Measurements from ENCODE around the gene HSPG2.

HSPG2 gene

GRCh38 chr1:21900766-21901472 lies 36.2 kb downstream of the HSPG2 start:
- no peak for TF ChIP-seq EZH2phosphoT487 (conservative IDR thresholded peaks at IDR 0.05; ENCODE audit: low read length)
- no peak for TF ChIP-seq CTCF (IDR thresholded peaks at IDR 0.05; ENCODE audit: insufficient read depth, low read length, poor library complexity, severe bottlenecking)
- no peaks in the 10 kb centered on the region for H3K9me2 ChIP-seq (replicated peaks; ENCODE audit: insufficient read depth, low read length)
- H3K27ac ChIP-seq (ENCODE audit: low read depth, low read length), result no peak overlapping the region
- no peak overlapping the region for H2AFZ ChIP-seq (ENCODE audit: low read depth, low read length, severe bottlenecking)
- H3K4me2 ChIP-seq (ENCODE audit: low read depth, low read length, poor library complexity, severe bottlenecking), result no peak overlapping the region
- no peaks in the 10 kb centered on the region for H3K27me3 ChIP-seq (ENCODE audit: low read length)
- no peaks in the 10 kb centered on the region for H3K36me3 ChIP-seq (ENCODE audit: low read length)
- no peaks in the 10 kb centered on the region for H3F3A ChIP-seq (ENCODE audit: insufficient read depth)
- H3K9ac ChIP-seq (ENCODE audit: low read length), result no peak overlapping the region
- H4K20me1 ChIP-seq (ENCODE audit: low read depth, low read length), result no peaks in the 10 kb centered on the region
- no peak overlapping the region for H3K4me3 ChIP-seq (ENCODE audit: insufficient read depth, low read length, poor library complexity, severe bottlenecking)
- H3K9me3 ChIP-seq (ENCODE audit: insufficient read depth, low read length), result no peaks in the 10 kb centered on the region
- H3K79me2 ChIP-seq (ENCODE audit: insufficient read depth, low read length), result no peaks in the 10 kb centered on the region

GRCh38 chr1:21899987-21900386 lies 37.1 kb downstream of the HSPG2 start:
- Histone ChIP-seq H3K79me2 (ENCODE audit: insufficient read depth, low read length) (no peaks in the 10 kb centered on the region), H3K4me3 (ENCODE audit: insufficient read depth, low read length, poor library complexity, severe bottlenecking) (no peak overlapping the region), H3K27me3 (ENCODE audit: low read length) (no peaks in the 10 kb centered on the region), H3K9me2 (replicated peaks; ENCODE audit: insufficient read depth, low read length) (no peaks in the 10 kb centered on the region), H3K9ac (ENCODE audit: low read length) (no peak overlapping the region), H3K9me3 (ENCODE audit: insufficient read depth, low read length) (no peaks in the 10 kb centered on the region), H4K20me1 (ENCODE audit: low read depth, low read length) (no peaks in the 10 kb centered on the region), H3K27ac (ENCODE audit: low read depth, low read length) (no peak overlapping the region), H2AFZ (ENCODE audit: low read depth, low read length, severe bottlenecking) (no peak overlapping the region), H3K4me2 (ENCODE audit: low read depth, low read length, poor library complexity, severe bottlenecking) (no peak overlapping the region), H3F3A (ENCODE audit: insufficient read depth) (no peaks in the 10 kb centered on the region), H3K36me3 (ENCODE audit: low read length) (no peaks in the 10 kb centered on the region)
- TF ChIP-seq CTCF (IDR thresholded peaks at IDR 0.05; ENCODE audit: insufficient read depth, low read length, poor library complexity, severe bottlenecking) (no peak), EZH2phosphoT487 (conservative IDR thresholded peaks at IDR 0.05; ENCODE audit: low read length) (no peak)

GRCh38 chr1:21899267-21899810 lies 37.8 kb downstream of the HSPG2 start:
- Histone ChIP-seq H3K27me3 (ENCODE audit: low read length) (no peaks in the 10 kb centered on the region), H2AFZ (ENCODE audit: low read depth, low read length, severe bottlenecking) (no peak overlapping the region), H3K36me3 (ENCODE audit: low read length) (no peaks in the 10 kb centered on the region), H3F3A (ENCODE audit: insufficient read depth) (no peaks in the 10 kb centered on the region), H3K9me2 (replicated peaks; ENCODE audit: insufficient read depth, low read length) (no peaks in the 10 kb centered on the region), H3K4me2 (ENCODE audit: low read depth, low read length, poor library complexity, severe bottlenecking) (no peak overlapping the region), H3K9ac (ENCODE audit: low read length) (no peak overlapping the region), H3K79me2 (ENCODE audit: insufficient read depth, low read length) (no peaks in the 10 kb centered on the region), H3K4me3 (ENCODE audit: insufficient read depth, low read length, poor library complexity, severe bottlenecking) (no peak overlapping the region), H3K9me3 (ENCODE audit: insufficient read depth, low read length) (no peaks in the 10 kb centered on the region), H4K20me1 (ENCODE audit: low read depth, low read length) (no peaks in the 10 kb centered on the region), H3K27ac (ENCODE audit: low read depth, low read length) (no peak overlapping the region)
- TF ChIP-seq EZH2phosphoT487 (conservative IDR thresholded peaks at IDR 0.05; ENCODE audit: low read length), result no peak
- TF ChIP-seq CTCF (IDR thresholded peaks at IDR 0.05; ENCODE audit: insufficient read depth, low read length, poor library complexity, severe bottlenecking), result no peak

Data from SU-DHL-6 (cell line).